ENCODE measurements around the gene ERICH4. TPM values are rescaled to one million over a fixed set of nuclear protein-coding genes. Genes with fewer than 3 reads are reported as not detected.

The ERICH4 gene
- total RNA-seq, 1 donor from 2014 or later, result not detected

DNA sequence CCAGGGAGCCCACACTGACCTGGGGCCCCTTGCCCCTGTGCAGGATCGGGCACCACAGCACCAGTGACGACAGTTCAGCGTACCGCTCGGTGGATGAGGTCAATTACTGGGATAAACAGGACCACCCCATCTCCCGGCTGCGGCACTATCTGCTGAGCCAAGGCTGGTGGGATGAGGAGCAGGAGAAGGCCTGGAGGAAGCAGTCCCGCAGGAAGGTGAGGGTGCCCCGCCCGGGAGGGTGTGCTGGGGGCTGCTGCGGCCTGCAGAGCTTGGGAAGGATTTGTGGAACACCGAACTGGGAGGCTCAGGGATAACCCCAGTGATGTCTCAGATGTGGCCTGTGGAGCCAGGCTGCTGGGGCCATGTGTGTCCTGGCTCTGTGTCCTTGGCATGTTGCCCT, 20.0 kb upstream of the ERICH4 start:
- Mint-ChIP-seq H3K36me3 (ENCODE audit: low read depth) (peaks cover 31% of the 10 kb centered on the region), H3K4me3 (no peak overlapping the region), H3K27ac (no peak overlapping the region)

DNA sequence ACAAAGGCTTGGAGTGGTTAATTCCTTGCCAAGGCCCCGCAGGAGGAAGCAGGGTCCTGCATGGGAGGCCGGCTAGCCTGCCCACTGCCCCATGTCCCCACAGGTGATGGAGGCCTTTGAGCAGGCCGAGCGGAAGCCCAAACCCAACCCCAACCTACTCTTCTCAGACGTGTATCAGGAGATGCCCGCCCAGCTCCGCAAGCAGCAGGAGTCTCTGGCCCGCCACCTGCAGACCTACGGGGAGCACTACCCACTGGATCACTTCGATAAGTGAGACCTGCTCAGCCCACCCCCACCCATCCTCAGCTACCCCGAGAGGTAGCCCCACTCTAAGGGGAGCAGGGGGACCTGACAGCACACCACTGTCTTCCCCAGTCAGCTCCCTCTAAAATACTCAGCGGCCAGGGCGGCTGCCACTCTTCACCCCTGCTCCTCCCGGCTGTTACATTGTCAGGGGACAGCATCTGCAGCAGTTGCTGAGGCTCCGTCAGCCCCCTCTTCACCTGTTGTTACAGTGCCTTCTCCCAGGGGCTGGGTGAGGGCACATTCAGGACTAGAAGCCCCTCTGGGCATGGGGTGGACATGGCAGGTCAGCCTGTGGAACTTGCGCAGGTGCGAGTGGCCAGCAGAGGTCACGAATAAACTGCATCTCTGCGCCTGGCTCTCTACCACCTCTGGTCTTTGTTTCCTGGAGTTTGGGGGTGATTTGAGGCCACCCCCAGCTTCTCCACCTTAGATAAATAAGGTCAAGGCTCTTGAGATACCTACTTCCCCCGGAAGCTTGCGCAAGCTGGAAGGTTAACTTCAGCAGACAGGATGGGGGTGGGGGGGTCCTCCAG, 18.4 kb upstream of the ERICH4 start:
- H3K4me3 Mint-ChIP-seq, result no peak overlapping the region
- H3K36me3 Mint-ChIP-seq (ENCODE audit: low read depth), result peaks cover 24% of the 10 kb centered on the region
- no peaks in the 10 kb centered on the region for H3K9me3 Mint-ChIP-seq
- H3K27ac Mint-ChIP-seq, result no peak overlapping the region
- no peak for DNase-seq
- no peaks in the 10 kb centered on the region for H3K27me3 Mint-ChIP-seq
- intact Hi-C loops (cut with micrococcal nuclease), result no loop called here
- H3K4me1 Mint-ChIP-seq, result peaks cover 13% of the 10 kb centered on the region

More for the DNA sequence above, 20.0 kb upstream of the ERICH4 start:
- Mint-ChIP-seq H3K9me3 (no peaks in the 10 kb centered on the region), H3K4me1 (peaks cover 6% of the 10 kb centered on the region), H3K27me3 (no peaks in the 10 kb centered on the region)
- DNase-seq, result no peak
- intact Hi-C loops (cut with micrococcal nuclease), result no loop called here

DNA sequence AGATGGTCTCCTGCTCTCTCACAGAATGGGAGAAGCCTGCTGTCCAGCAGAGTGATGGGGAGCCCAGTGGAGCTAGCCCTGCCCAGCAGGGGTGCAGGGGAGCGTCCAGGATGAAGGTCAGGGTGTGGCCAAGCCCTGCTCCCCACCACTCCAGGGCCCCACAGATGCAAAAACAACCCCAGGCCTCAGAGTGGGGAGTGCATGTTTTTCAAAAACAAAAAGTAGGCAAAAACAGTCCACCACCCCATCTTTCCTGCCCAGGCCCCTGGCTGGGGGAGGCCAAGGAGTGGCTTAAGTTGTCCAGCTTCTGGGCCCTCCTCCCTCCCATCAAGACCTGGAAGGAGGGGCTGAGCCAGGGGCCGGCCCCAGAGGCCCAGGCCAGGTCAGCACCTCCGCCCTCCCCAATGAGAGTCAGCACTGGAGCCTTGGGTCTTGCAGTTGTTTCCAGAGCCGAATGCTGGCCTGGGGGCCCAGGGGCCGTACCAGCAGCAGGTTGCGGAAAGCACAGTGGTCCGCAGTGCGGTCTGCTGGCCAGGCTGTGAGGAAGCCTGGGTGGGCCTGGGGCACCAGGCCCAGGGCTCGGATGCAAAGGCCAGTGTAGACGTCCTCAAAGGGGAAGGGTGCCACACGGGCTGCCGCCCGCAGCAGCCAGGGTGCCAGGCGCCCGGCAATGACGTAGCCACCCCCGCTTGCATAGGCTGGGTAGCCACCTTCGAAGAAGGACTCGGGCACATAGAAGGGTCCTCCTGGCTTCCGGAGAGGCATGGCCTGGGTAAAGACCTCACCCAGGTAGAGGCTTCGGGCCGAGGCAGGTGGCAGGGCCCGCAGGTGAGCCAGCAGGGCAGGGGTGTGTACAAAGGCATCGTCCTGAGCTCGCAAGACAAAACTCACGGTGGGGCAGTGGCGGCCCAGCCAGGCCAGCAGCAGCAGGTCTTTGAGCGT, 17.5 kb upstream of the ERICH4 start:
- no peaks in the 10 kb centered on the region for H3K9me3 Mint-ChIP-seq
- H3K36me3 Mint-ChIP-seq (ENCODE audit: low read depth), result peaks cover 19% of the 10 kb centered on the region
- intact Hi-C loops (cut with micrococcal nuclease), result no loop called here
- no peak overlapping the region for H3K4me3 Mint-ChIP-seq
- H3K4me1 Mint-ChIP-seq, result peaks cover 13% of the 10 kb centered on the region
- no peak for DNase-seq
- H3K27ac Mint-ChIP-seq, result peak overlapping the region; percentile 70
- no peaks in the 10 kb centered on the region for H3K27me3 Mint-ChIP-seq

DNA sequence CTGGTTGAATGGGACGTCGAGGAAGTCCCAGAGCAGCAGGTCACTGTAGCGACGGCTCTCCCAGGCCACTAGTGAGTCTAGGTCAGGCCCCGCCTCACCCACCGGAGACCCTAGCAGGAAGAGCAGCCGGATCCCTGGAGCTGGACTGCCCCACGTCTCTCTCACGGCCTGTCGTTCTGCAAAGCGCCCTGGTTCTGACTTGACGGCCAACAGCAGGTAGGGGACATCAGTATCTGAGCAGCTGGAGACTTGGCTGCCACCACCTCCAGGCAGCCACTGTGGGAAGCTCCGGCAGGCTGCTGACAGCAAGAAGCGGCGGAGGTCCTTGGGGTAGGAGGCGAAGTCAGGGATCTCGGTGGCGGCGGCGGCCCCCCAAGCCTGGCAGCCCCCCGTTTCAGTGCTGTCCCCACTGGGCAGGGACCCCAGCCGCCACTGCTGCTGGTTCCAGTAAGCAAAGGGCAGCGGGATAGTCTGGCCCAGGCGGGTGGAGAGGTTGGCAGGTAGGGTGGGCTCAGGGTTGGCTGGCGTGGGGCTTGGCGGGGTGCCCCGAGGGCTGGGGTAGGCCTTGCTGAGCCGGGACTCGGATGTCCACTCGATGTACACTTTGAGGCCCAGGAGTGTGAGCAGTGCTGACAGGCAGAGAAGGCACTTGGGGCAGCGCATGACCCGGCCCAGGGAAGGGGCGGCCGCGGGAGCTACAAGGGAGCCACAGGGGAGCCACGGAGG, 16.7 kb upstream of the ERICH4 start:
- H3K9me3 Mint-ChIP-seq, result no peaks in the 10 kb centered on the region
- peaks cover 13% of the 10 kb centered on the region for H3K4me1 Mint-ChIP-seq
- intact Hi-C loops (cut with micrococcal nuclease), result no loop called here
- H3K27ac Mint-ChIP-seq, result no peak overlapping the region
- H3K4me3 Mint-ChIP-seq, result no peak overlapping the region
- no peaks in the 10 kb centered on the region for H3K27me3 Mint-ChIP-seq
- peaks cover 22% of the 10 kb centered on the region for H3K36me3 Mint-ChIP-seq (ENCODE audit: low read depth)
- DNase-seq, result no peak

DNA sequence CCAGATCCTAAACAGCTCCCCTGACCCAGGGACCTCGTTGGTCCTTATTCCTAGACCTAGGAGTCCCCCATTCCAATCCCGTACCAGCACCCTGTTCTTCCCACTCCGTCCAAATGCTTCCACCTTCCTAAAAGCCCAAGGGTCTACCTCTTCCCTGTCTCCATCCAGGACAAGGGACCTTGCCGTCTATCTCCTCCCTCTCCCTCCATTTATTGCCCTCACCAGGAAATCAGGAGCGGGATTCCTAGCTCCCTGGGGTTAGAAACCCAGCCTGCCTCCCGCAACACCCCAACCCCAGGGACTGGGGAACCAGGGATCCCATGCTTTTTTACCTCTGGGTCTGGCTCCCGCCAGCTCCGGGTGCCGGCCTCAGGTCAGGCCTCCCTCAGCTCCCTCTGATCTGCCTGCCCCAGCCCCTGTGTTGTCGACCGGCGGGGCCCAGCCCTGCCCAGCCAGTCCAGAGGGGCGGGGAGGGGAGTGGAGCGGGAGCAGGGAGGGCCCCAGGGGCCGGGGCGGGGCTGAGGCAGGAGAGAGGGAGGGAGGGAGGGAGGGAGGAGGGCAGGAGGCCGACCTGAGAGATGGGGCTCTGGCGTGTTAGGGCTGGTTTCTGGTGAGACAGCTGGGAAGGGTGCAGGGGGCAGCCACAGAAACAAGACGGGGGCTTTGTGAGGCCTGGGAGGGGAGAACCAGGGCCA, 15.9 kb upstream of the ERICH4 start, which contains the start of gene B3GNT8:
Gene B3GNT8 (minus strand): TSS at position 423 of the 695 bp plus-strand sequence. CDS start 596 bp downstream, outside the sequence.
- Mint-ChIP-seq H3K27ac (peak within 1 kb of the TSS; percentile 95), H3K36me3 (ENCODE audit: low read depth) (peaks cover 24% of the 10 kb centered on the region), H3K27me3 (no peaks in the 10 kb centered on the region), H3K9me3 (no peaks in the 10 kb centered on the region), H3K4me1 (peaks cover 12% of the 10 kb centered on the region), H3K4me3 (peak within 1 kb of the TSS; percentile 91)
- peak; percentile 79 for DNase-seq
- intact Hi-C loops (cut with micrococcal nuclease), result no loop called here

DNA sequence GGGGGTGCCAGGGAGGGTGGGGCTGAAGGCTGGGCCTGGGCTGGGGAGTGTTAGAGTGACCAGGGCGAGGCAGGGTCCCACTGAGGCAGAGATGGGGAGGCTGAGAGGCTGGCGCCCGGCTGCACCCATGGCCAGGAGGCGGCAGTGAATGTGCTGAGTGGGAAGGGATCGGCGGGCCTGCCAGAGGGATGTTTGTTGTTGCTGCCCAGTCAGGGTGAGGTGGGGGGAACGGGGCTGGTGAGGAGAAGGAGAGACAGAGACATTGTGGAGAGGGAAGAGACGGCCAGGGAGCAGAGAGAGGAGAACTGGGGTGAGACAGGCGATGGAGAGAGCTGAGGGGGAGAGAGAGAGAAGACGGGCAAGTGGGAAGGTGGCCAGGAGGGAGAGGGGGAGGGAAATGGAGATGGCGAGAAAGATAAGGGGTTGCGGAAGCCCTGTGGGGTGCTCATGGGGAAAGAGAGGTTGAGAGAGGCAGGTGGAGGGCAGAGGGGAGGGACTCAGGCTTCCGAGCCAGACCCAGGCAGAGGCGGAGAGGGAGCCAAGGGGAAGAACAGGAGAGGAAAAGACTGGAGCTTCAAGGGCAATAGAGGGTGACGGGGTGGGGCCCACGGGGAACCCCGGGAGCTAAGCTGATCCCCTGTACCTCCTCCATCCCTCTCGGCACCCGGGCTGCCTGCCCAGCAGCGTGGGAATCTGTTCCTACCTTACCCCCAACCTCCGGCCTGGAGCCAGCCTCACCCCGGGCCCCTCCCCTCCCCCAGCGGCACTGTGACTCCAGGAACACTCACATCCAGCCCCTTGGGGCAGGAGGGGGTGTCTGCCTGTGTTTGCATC, 15.1 kb upstream of the ERICH4 start:
- Mint-ChIP-seq H3K27me3 (no peaks in the 10 kb centered on the region), H3K4me3 (peak overlapping the region; percentile 91), H3K27ac (peak overlapping the region; percentile 95), H3K4me1 (peaks cover 12% of the 10 kb centered on the region), H3K9me3 (no peaks in the 10 kb centered on the region), H3K36me3 (ENCODE audit: low read depth) (peaks cover 22% of the 10 kb centered on the region)
- DNase-seq, result peak; percentile 74
- intact Hi-C loops (cut with micrococcal nuclease), result loop anchor here (1.0 kb wide), 1 partner anchor 11 kb away; the partner anchor contains the start of gene DMAC2

DNA sequence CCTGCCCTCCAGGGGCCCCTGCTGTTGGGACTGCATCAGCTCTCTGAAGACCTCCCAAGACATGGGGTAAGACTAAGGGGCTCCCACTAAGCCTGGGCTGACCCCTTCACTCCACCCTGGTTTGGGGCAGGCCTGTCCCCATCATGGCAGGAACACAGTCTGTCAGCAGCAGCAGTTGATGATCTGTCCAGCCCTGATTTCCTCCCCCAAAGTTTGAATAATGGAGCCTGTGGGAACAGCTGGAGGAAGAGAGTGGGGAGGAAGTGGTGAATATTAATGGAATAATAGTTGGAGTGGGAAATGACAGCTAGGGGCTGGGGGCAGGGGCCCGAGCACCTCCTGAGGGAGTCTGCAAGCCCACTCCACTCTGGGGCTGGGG, 14.5 kb upstream of the ERICH4 start:
- Mint-ChIP-seq H3K27ac (peak overlapping the region; percentile 61), H3K36me3 (ENCODE audit: low read depth) (peaks cover 23% of the 10 kb centered on the region), H3K9me3 (no peaks in the 10 kb centered on the region), H3K4me1 (peaks cover 12% of the 10 kb centered on the region), H3K4me3 (peak overlapping the region; percentile 91), H3K27me3 (no peaks in the 10 kb centered on the region)
- no peak for DNase-seq
- intact Hi-C loops (cut with micrococcal nuclease), result loop anchor here (1.0 kb wide), 1 partner anchor 11 kb away; the partner anchor contains the start of gene DMAC2

DNA sequence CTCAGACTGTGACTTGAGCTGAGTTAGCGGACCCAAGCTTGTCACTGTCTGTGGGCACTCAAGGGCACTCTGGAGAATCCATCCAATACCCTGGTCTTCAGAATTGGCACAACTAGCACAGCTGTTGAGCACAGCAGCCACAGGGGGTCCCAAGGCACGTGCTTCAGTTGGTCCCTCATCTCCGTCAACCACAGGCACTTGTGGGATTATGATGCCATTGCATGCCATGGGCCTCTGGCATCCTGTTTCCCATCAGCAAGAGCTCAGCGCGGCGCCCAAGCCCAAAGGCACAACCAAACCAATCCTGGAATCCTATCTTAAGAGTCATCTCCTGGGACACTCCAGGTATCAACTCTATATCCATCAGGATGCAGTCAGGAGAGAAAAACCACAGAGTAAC, 12.0 kb upstream of the ERICH4 start:
- DNase-seq, result no peak
- intact Hi-C loops (cut with micrococcal nuclease), result no loop called here
- peaks cover 25% of the 10 kb centered on the region for H3K36me3 Mint-ChIP-seq (ENCODE audit: low read depth)
- peak overlapping the region; percentile 12 for H3K27ac Mint-ChIP-seq
- no peaks in the 10 kb centered on the region for H3K27me3 Mint-ChIP-seq
- no peak overlapping the region for H3K4me3 Mint-ChIP-seq
- H3K9me3 Mint-ChIP-seq, result no peaks in the 10 kb centered on the region
- H3K4me1 Mint-ChIP-seq, result peaks cover 14% of the 10 kb centered on the region

DNA sequence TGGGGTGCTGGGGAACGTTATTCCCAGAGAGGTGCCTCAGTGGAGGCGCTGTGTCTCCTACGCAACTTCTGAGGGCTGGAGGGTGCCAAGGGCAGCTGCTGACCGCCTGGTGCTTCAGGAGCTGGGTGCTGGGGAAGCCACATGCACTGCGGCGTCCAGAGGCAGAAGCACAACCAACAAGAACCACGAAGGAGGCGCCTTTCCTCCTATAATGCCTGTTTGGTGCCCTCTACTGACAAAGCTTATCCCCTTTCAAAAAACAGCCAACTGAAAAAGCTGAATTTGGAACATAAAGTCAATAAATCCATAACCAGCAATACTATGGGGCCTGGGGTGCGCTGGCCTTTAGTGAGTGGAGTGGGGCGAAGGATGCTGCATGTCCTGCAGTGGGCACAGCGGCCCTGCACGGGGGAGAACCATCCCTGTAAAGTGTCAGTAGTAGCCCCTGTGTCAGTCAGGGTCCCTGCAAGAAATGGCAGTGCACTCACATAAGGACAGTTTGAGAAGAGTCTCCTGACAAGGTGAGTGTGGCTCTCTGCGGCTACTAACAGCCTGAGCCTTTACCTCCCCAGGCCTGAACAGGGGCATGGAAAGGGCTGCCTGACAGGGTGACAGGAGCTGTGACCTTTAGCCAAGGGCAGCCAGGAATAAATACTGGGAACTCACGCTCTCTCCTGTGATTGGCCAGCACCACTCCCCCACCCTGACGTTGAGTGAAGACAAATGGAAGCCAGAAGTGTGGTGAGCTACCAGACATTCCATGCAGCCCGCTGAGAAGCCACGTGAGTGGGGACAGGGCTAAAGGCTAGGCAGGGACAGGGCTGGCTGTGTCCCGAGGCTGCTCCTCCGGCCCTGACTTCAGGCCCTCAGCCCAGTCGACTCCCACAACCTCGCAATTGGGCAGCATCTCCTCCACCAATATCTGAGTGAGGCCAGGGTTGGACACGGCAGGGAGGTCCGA, 11.2 kb upstream of the ERICH4 start:
- H3K27ac Mint-ChIP-seq, result no peak overlapping the region
- intact Hi-C loops (cut with micrococcal nuclease), result no loop called here

DNA sequence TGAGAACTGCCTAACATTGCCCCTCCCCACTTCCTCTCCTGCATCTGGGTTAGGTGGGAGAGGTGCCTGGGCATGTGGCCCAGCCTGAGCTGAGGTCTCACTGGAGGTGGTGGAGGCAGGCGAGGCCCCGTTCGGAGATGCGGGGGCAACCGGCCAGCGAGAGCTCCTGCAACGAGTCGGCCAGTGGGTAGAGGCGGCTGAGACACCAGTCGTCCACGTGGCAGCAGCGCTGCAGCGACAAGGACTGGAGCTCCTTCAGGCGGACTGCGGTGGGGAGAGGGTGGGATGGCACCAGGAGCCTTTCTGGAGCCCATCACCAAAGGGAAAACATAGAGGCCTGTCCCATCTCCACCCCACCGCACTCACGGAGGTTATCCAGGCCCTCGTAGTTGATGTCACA, 9.8 kb upstream of the ERICH4 start:
- H3K36me3 Mint-ChIP-seq (ENCODE audit: low read depth), result peaks cover 28% of the 10 kb centered on the region
- intact Hi-C loops (cut with micrococcal nuclease), result no loop called here
- H3K4me3 Mint-ChIP-seq, result no peak overlapping the region
- DNase-seq, result no peak
- H3K27me3 Mint-ChIP-seq, result no peaks in the 10 kb centered on the region
- no peaks in the 10 kb centered on the region for H3K9me3 Mint-ChIP-seq
- H3K4me1 Mint-ChIP-seq, result peaks cover 9% of the 10 kb centered on the region
- no peak overlapping the region for H3K27ac Mint-ChIP-seq

More for the DNA sequence above, 11.2 kb upstream of the ERICH4 start:
- no peaks in the 10 kb centered on the region for H3K27me3 Mint-ChIP-seq
- H3K36me3 Mint-ChIP-seq (ENCODE audit: low read depth), result peaks cover 28% of the 10 kb centered on the region
- peaks cover 14% of the 10 kb centered on the region for H3K4me1 Mint-ChIP-seq
- no peak overlapping the region for H3K4me3 Mint-ChIP-seq
- H3K9me3 Mint-ChIP-seq, result no peaks in the 10 kb centered on the region
- no peak for DNase-seq

DNA sequence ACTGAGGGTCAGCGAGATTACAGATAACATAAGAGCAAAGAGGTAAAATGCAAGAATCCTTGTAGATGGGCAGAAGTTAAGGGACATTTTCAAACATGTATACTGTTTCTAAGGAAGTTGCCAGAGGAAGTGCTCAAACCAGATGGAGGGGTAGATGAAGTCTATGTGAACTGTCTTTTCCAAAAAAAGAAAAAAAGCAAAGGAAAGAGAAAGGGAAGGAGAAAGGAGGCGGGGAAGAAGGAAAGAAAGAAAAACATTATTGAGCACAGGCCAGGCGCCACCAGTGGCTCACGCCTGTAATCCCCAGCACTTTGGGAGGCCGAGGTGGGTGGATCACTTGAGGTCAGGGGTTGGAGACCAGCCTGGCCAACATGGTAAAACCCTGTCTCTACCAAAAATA, 8.5 kb upstream of the ERICH4 start:
- H3K27me3 Mint-ChIP-seq, result no peaks in the 10 kb centered on the region
- H3K4me1 Mint-ChIP-seq, result peaks cover 7% of the 10 kb centered on the region
- no peak overlapping the region for H3K4me3 Mint-ChIP-seq
- peak overlapping the region; percentile 29 for H3K27ac Mint-ChIP-seq
- intact Hi-C loops (cut with micrococcal nuclease), result no loop called here
- DNase-seq, result no peak
- H3K36me3 Mint-ChIP-seq (ENCODE audit: low read depth), result peaks cover 26% of the 10 kb centered on the region
- no peaks in the 10 kb centered on the region for H3K9me3 Mint-ChIP-seq
